Fibroblast of villous mesenchyme (primary cell): ENCODE results near the gene DYRK1A. TPM values are rescaled to one million over a fixed set of nuclear protein-coding genes. Genes with fewer than 3 reads are reported as not detected.
A peak's percentile ranks its signal among the peaks of the same experiment; 100 is the strongest.

Experiments used
- DNase-seq: peaks from one replicate; pipeline ENCODE4 v3.0.0-alpha.2; 2010; ENCODE audit warnings: low read depth
- H3K4me3 ChIP-seq: 2 replicates; pipeline ENCODE4 v1.5.1; 2011; ENCODE audit warnings: low read depth, mild to moderate bottlenecking, low read length
- total RNA-seq: library from RNA; depleted of rRNA; stranded (reverse); fragments of >200 nt; gene quantifications from 2 replicates; pipeline ENCODE4 v1.2.3, GENCODE V29; 2012
- TF ChIP-seq, protein P1 (sequence below): IDR thresholded peaks from 2 replicates; pipeline ENCODE4 v1.5.1; 2012; ENCODE audit warnings: low read depth, mild to moderate bottlenecking, low read length; ENCODE audit not compliant: insufficient read depth

Gene DYRK1A
- total RNA-seq, 1 donor = 77.7 TPM

DNA sequence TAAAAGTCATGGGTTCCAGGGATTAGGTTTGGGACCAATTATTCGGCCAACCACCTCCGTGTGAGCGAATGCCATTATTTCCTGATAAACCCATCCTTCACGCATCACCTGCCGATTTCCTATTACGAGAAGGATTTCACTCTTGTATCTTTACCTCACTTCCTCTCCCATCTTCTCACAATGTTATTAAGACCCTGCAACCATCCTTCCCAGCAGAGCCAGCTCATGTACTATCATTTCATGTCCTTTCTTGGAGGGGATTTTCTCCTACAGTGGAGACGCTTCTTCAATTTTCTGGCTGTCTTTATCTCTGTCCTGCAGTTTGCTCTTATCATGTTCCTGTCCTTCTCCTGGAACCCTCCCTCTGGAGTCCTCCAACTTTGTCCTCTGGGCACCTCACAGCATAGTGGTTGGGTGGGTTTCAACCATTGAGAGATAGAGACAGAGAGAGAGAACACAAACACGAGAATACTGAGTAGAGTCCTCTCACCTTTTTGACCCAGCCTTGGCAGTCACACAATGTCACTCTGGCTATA, 192.2 kb downstream of the DYRK1A start:
- DNase-seq = no peak
- TF ChIP-seq, protein P1, sequence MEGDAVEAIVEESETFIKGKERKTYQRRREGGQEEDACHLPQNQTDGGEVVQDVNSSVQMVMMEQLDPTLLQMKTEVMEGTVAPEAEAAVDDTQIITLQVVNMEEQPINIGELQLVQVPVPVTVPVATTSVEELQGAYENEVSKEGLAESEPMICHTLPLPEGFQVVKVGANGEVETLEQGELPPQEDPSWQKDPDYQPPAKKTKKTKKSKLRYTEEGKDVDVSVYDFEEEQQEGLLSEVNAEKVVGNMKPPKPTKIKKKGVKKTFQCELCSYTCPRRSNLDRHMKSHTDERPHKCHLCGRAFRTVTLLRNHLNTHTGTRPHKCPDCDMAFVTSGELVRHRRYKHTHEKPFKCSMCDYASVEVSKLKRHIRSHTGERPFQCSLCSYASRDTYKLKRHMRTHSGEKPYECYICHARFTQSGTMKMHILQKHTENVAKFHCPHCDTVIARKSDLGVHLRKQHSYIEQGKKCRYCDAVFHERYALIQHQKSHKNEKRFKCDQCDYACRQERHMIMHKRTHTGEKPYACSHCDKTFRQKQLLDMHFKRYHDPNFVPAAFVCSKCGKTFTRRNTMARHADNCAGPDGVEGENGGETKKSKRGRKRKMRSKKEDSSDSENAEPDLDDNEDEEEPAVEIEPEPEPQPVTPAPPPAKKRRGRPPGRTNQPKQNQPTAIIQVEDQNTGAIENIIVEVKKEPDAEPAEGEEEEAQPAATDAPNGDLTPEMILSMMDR = no peak
- H3K4me3 ChIP-seq = no peak overlapping the region

DNA sequence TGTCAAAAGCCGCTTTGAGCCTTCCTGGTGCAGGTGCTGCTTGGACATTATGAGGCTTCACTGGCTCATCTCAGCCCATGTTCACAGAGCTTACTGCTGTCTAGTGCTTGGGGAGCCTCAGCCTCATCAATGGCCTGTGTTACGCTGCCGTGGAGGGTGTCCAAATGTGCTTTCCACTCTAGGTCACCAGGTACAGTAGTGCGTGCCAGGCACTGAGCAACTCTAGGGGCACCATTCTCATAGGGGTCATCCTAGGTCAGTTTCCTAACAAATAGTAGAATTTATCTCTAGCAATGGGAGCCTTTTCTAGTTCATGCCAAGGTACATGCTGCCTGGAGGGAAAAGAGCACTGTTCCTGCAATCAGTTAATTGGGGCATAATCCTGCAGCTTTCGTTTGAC, 193.8 kb downstream of the DYRK1A start:
- H3K4me3 ChIP-seq = no peak overlapping the region
- no peak for DNase-seq
- TF ChIP-seq, protein P1 = no peak

DNA sequence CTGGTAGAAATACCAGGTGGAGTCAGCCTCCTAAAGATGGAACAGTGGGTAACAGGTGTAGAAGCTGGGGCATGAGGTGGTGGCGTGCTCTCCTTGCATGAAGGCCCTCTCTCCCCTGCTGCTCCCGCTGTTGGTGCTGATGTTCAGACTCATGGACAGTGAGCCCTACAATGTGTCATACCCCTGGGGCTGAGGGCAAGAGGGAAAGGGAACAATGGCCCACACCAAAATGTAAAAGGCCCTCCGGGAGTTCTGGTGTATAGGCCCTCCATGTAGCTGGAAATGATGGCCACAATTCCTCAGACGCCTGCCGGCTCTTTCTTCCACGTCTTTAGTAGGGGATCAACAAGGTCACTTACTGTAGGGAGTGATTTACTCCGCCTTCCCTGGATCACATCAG, 194.9 kb downstream of the DYRK1A start:
- DNase-seq = no peak
- TF ChIP-seq, protein P1 = no peak
- H3K4me3 ChIP-seq = no peak overlapping the region

DNA sequence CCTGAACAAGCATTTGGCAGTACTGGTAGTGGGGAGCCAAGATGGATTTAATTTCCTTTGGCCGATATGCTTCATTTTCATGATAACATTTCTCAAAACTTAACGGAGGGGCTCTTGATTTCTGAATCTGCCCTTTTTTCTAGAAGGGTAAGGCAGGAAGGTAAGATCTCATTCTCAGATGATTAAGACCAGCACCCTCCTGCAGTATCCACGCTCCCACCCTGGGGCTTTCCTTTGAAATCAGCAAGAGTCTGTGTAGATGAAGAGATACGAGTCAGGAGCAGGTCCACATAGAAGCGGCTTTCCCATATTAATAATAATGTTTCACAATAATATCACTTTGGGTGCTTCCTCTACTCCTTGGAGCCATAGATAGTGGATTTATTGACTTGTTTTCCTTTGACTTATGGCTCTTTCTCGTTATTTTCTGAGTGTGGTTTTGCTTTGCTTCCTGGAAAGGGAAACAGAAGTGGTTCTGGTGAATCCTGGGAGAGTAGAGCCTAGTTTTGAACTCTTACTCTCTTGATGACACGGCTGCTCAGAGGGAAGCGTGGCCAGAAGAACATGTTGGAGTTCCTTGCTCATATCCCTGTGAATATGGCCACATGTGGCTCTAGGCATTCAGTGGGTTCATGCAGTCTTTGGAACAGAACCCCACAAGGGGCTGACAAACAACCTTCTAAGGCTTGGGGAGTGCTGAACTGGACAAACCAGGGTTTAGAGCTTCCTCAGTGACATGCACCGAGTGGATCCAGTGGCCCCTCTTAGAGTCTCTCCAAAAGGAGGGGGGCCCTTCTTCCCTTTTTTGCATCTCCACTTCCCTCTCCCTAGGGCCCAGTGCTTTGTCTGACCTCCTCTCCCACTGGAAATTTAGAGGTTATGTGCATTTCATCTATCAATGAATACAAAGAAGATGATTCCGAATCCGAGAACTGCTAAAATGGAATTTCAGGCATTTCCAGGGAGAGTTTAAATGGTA, 195.7 kb downstream of the DYRK1A start:
- DNase-seq = no peak
- TF ChIP-seq, protein P1 = no peak
- H3K4me3 ChIP-seq = no peak overlapping the region

DNA sequence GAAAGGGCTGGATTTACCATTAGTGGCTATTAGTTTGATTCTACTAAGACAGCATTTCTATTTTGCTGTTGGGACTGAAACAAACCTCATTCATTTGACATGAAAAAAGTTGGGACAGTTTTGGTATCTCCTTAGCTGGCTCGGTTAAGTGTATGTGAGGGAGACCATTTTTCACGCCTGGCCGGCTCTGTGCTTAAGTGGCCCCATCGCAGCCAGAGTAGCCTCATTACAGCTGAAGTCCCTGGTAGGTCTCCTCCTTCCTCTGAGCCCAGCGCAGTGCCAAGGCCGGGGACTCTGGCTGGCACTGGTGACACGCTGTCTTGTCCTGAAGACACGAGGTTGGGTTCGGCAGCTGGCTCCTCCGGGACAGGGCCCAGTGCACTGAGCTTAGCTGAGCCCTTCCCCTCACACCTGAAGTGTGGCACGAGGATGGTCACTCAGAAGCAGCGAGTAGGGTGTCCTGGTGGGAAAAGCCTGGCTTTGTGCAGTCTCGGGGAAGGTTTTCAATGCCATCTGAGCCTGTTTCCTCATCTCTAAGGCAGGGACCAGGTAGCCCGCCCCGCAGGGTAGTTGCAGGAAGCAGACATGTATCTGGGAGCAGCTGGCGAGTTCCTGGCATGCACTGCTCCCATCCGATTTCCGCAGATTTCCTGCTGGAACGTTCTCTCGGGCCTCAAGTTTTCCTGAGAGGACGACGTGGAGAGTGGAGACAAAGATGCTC, 196.5 kb downstream of the DYRK1A start:
- no peak for DNase-seq
- TF ChIP-seq, protein P1 = no peak
- H3K4me3 ChIP-seq = peak overlapping the region; percentile 61

DNA sequence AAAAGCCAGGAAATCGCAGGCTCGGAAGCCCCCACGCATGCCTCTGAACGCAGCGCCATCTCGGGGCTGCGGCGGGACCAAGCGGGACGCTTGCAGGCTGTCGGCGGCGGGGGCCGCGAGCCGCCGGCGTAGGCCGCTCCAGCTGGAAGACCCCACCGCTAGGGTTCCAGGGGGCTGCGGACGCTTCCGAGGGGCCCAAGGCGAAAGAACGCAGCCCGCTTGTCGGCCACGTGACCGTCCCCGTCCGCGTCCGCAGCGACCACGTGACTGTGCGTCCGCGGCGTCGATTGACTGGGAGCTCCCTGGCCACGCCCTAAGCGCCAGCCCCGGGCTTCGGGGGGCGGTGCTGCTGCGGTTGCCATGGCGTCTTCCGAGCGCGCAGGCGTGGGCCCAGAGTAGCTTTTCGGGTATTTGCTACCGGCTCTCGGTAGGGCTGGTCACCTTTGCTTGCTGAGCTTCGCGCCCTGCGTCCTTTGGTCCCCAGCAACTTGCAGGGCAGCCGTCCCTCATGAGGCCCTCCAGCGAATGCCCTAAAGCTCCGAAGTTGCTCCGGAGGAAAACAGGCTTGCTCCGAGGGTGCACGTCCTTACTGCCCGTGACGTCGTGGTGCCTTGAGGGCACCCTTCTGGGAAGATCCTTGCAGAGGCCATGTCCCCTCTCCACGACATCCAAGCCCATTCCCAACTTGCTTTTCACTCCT, 197.2 kb downstream of the DYRK1A start:
- DNase-seq = peak; percentile 91
- TF ChIP-seq, protein P1 = peak; percentile 50
- H3K4me3 ChIP-seq = peak overlapping the region; percentile 61
